ENCODE measurements around the gene UGT1A7.

DNA sequence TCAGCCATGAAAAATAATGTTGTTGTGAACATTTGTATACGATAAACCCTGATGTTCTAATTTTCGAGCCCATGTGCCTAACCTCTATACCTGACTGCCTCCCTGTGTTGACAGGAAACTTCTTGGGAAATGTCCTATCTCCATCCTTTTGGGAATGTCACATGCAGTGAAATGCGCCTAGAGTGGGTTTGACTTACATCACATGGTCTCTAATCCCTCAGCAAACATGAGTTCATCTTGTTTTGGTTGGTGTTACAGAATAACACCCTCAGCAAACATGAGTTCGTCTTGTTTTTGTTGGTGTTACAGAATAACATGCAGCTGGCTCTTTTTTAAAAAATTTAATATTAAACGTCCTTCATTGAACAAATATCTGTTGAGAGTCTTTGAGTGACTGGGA lies 6.6 kb downstream of the UGT1A7 start:
- TF ChIP-seq, protein P1, sequence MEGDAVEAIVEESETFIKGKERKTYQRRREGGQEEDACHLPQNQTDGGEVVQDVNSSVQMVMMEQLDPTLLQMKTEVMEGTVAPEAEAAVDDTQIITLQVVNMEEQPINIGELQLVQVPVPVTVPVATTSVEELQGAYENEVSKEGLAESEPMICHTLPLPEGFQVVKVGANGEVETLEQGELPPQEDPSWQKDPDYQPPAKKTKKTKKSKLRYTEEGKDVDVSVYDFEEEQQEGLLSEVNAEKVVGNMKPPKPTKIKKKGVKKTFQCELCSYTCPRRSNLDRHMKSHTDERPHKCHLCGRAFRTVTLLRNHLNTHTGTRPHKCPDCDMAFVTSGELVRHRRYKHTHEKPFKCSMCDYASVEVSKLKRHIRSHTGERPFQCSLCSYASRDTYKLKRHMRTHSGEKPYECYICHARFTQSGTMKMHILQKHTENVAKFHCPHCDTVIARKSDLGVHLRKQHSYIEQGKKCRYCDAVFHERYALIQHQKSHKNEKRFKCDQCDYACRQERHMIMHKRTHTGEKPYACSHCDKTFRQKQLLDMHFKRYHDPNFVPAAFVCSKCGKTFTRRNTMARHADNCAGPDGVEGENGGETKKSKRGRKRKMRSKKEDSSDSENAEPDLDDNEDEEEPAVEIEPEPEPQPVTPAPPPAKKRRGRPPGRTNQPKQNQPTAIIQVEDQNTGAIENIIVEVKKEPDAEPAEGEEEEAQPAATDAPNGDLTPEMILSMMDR (IDR thresholded peaks at IDR 0.05; ENCODE audit: insufficient read depth, low read length, poor library complexity, severe bottlenecking) = no peak
- no peak for TF ChIP-seq EZH2phosphoT487 (conservative IDR thresholded peaks at IDR 0.05; ENCODE audit: low read length)
